ENCODE measurements around the gene MICB. TPM values are rescaled to one million over a fixed set of nuclear protein-coding genes. Genes with fewer than 3 reads are reported as not detected.
A peak's percentile ranks its signal among the peaks of the same experiment; 100 is the strongest.

MICB gene
- total and polyA plus RNA-seq, 2 of the 8 experiments (the other 6 are each of a cell fraction or from before 2014, with no cell fraction given), result 16.2 to 25.3 TPM

DNA sequence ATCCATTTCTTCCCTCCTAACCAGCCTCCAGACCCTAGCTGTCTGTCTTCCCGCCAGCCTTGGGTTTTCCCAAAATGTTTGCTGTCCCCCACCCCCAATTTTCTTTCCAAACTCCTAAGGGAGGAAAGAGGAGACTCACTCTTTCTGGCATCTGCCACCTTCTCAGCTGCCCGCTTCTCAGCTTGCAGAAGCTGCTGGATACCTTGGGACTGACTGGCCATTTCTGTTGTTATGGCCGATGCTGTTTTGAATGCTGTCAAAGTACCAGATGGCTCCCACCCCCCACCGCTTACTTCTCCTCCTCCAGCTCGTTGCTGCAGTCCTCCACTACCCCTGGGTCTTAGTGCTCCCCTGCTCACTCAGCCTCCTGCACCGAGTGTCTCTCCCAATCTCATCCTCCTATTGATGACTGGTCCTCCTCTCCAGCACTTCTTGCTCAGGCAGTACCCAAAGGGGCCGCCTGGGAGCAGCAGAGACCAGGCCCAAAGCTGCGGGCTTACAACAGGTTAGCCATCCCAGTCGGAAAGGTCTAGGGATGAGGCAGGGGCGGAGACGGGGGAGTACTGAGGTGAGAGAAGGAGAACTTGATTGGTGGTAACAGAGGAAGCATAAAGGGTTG lies 48.5 kb downstream of the MICB start, which contains the start of gene ATP6V1G2 (continued):
- TF ChIP-seq JUN (IDR thresholded peaks at IDR 0.05; ENCODE audit: low read depth, low read length) (0 out of 2 replicates have a peak, but pooled peaks have one; percentile 25), CTBP2 (IDR thresholded peaks at IDR 0.05; ENCODE audit: borderline replicate concordance, insufficient read depth, insufficient read length, low read length) (peak; percentile 83), RAD21 (IDR thresholded peaks at IDR 0.05 in 1 of 2, conservative IDR thresholded peaks at IDR 0.05 in 1 of 2; ENCODE audit: low read depth in 2 of 2, low read length in 2 of 2) (peak; percentile 99 to 100), POU5F1 (IDR thresholded peaks at IDR 0.05; ENCODE audit: low read depth, low read length) (0 out of 2 replicates have a peak, but pooled peaks have one; percentile 4), GABPA (IDR thresholded peaks at IDR 0.05; ENCODE audit: borderline replicate concordance, insufficient read depth, low read length) (peak; percentile 81; the same call in 1 of the 2 replicates), CHD7 (IDR thresholded peaks at IDR 0.05; ENCODE audit: insufficient replicate concordance, low read length) (no peak), SIN3A (conservative IDR thresholded peaks at IDR 0.05 in 1 of 2, IDR thresholded peaks at IDR 0.05 in 1 of 2; ENCODE audit: low read depth in 1 of 2, low read length in 2 of 2) (peak; percentile 96 to 99), SP2 (IDR thresholded peaks at IDR 0.05; ENCODE audit: low read length) (no peak), CBX5 (IDR thresholded peaks at IDR 0.05; ENCODE audit: low read depth, low read length) (no peak), SRF (IDR thresholded peaks at IDR 0.05; ENCODE audit: low read depth, low read length) (no peak)
